GM12801 (cell line): ENCODE data around the gene FCN2.

Experiments
- TF ChIP-seq, protein P1 (sequence below): IDR thresholded peaks from one replicate; pipeline ENCODE4 v1.5.1; 2011; ENCODE audit warnings: control low read depth; ENCODE audit not compliant: insufficient read length; ENCODE audit errors: extremely low read depth

The FCN2 gene

DNA sequence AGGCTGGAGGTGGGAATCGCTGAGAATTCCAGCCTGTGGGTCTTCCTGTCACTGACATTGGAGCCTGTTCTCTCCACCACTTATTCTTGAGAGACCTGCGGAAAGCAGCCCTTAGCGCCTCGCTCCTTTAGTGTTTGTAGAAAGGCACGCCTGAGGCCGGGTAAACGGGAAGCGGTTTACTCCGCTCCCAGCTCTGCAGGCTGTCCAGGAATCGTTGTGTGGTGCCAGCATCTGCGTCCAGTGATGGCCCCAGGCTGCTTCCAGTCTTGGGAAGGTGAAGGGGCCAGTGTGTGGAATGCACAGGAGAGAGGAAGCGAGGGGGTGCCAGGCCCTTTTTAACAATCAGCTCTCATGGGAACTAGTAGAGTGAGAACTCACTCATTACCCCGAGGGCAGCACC is 44.6 kb upstream of the FCN2 start:
- TF ChIP-seq, protein P1, sequence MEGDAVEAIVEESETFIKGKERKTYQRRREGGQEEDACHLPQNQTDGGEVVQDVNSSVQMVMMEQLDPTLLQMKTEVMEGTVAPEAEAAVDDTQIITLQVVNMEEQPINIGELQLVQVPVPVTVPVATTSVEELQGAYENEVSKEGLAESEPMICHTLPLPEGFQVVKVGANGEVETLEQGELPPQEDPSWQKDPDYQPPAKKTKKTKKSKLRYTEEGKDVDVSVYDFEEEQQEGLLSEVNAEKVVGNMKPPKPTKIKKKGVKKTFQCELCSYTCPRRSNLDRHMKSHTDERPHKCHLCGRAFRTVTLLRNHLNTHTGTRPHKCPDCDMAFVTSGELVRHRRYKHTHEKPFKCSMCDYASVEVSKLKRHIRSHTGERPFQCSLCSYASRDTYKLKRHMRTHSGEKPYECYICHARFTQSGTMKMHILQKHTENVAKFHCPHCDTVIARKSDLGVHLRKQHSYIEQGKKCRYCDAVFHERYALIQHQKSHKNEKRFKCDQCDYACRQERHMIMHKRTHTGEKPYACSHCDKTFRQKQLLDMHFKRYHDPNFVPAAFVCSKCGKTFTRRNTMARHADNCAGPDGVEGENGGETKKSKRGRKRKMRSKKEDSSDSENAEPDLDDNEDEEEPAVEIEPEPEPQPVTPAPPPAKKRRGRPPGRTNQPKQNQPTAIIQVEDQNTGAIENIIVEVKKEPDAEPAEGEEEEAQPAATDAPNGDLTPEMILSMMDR: no peak

DNA sequence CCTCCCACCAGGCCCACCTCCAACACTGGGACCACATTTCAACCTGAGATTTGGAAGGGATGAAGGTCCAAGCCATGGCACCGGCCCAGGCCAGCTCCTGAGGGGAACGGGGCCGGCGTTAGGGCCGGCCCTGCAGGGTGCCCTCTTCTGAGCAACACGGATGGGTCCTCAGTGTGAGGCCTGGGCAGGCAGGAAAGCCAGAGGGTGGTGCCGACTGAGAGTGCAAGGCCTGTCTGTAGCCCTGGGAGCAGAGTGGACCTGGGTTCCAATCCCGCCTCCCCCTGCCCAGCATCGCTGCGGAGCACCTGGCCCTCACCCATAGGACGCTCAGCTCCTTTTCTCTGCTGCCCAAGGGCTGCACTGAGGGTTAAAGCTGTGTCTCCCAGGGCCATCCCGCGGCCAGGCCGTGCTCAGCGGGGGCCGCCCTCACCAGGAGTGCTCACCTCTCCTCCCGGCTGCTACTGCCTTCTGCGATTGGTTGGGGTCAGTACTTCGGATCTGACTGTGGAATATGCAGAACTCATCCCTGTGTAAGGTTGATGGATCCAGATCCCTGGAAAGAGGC is 44.1 kb upstream of the FCN2 start:
- TF ChIP-seq, protein P1: no peak

DNA sequence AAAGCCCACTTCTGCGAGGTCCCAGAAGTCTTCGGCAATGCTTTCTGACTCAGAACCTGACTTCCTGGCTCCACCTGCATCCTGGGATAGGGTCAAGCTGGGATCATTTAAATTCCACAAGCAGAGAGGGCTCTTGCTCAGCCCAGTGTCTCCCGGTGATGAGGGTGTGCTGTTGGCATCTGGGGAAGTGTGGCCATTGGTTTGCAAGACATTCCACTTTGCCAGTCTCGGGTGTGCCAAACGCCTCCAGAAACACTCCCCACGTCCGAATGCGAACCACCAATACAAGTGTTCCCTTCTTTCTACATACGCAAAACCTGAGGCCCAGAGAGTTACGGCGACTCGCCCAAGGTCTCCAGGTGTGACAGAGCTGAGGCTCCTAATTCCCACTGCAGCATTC is 43.1 kb upstream of the FCN2 start:
- TF ChIP-seq, protein P1: no peak

DNA sequence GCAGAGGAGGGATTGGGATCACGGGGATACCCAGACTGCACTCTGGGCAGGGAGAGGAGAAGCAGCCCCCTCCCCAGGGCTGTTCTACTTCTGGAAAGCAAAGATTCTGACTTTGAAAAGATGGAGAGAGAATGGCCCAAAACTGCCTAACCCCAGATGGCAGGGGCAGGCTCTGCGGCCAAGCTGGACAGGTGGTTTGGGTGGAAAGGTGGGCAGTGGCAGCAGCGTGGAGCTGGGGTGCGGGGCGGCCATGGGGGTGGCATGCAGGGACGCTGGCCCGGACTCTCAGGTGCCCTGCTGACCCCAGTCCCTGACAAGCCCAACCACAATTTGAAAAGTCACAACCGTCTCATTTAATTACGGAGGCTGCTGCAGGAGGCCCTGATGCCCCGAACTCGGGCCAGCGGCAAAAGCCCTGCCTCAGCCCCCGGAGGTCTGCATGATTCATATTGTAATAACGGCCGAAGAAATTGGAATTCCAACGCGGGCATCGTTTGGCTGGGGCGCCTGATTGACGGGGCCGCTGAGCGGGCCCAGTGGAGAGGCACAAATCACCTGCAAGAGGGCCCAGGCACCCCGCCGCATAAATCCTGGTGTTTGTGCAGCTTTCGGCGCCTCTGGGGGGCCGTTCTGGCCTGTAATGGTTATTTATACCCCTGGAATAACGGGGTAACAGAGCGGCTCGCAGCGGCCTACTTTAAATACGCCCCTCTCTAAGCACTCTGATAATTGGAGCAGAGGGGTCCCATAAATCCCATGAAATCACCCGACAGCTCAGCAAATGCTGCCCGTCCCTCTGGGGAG is 41.8 kb upstream of the FCN2 start:
- TF ChIP-seq, protein P1: no peak

DNA sequence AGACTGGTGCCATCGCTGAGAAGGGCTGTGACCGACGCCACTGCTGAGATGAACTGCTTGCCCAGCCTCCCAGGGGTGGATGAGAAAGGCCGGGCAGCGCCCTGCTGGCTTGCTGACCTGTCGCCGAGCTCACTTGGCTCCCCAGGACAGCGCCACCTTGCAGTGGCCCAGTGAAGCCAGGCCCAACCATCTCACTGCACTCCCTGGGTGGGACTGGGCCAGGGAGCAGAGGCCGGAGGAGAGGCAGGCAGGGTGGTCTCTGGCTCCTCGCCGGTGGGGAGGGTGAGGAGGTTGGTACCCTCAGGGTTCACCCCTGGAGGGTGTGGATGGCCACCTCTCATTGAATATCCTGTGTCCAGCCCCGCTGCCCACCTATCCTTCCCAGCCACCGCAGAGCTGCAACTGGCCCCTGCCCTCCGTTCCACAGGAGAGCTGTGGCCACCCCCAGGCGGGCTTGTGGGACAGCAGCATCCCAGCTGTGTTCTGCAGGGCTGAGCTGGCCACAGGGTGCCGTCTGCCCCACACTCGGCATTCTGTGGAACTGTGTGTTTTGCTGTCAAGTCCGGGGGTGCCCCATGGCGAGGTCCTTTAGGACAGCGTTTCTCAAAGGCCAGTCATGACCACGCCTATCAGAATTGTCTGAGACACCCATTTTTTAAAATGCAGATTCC is 41.0 kb upstream of the FCN2 start:
- TF ChIP-seq, protein P1: no peak

DNA sequence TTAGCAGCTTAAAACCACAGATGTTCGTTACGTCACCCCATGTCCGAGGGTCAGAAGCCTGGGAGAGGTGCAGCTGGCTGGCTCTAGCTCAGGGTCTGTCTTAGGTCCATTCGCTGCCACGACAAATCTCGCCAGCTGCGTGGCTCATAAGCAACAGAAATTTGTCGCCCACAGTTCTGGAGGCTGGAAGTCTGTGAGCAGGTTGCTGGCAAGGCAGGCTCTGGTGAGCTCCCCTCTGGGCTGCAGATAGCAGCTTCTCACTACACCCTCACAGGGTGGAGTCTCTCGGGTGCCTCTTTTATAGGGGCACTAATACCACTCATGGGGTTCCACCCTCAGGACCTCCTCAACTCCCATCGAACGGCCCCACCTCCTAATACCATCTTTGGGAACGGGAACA is 40.1 kb upstream of the FCN2 start:
- TF ChIP-seq, protein P1: no peak

DNA sequence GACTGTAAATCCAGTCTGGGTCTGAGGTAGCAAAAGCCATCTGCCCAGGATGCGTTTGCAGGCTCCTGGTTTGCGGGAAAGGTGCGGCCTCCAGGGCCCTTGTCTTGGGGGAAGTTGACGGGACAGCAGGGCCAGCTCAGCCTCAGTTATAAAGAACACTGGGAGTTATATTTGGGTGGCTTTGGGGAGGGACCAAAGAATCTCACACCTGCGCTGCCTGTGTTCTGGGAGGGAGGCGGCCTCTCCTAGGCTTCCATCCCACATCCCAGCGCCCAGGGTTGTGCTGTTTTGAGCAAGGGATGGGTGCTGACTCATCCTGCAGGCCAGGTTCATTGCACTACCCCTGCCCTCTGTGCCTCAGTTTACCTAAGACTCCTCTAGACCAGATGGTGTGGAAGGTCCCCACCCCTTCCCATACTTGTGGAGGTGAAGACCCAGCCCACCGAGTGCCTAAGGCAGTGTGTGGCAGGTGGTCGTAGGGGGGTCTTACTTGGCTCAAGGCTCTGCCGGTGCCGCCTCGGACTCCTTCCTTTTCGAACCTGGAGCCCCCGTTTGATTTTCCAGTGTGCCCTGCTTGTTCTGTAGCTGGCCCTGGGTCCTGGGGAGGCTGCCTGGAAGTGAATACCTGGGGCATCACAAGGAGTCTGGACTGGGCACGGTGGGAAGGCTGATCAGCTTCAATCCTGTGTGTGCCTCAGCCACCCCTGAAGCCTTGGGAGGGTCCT is 39.3 kb upstream of the FCN2 start:
- TF ChIP-seq, protein P1: no peak
